Measurements from ENCODE around the gene ADSS2. TPM values are rescaled to one million over a fixed set of nuclear protein-coding genes. Genes with fewer than 3 reads are reported as not detected.

ADSS2 gene
- polyA plus RNA-seq, 2 of the 4 experiments (the other 2 are of a cell fraction) = 46.1 to 74.3 TPM

GRCh38 chr1:244447552-244447951, 4.2 kb downstream of the ADSS2 start (continued):
- TF ChIP-seq FOSL2 (IDR thresholded peaks at IDR 0.05) = no peak
- no peak for TF ChIP-seq FOSL2 (CRISPR knock-in tag; IDR thresholded peaks at IDR 0.05)
- no peak for TF ChIP-seq CTCF (IDR thresholded peaks at IDR 0.05)

GRCh38 chr1:244447024-244447423, 4.7 kb downstream of the ADSS2 start:
- Histone ChIP-seq H3K27ac (no peak overlapping the region), H3K4me3 (no peak overlapping the region), H3K4me2 (peak overlapping the region; percentile 13; the same call in 1 of the 3 replicates), H3K4me1 (peaks cover 71% of the 10 kb centered on the region), H3K9me3 (no peaks in the 10 kb centered on the region)
- 47% methylated on average over 1 of the region's 1 CpG for WGBS (ENCODE audit: missing lambda C conversion rate)
- FAIRE-seq = no peak
- ChIA-PET CTCF (no interaction called here), POLR2A (no interaction called here)
- DNase-seq (ENCODE audit: low read depth in 1 of 2, low spot score in 1 of 2) = no peak
- TF ChIP-seq JUNB (IDR thresholded peaks at IDR 0.05) (0 out of 2 replicates have a peak, but pooled peaks have one; percentile 5), HOXB5 (CRISPR knock-in tag; IDR thresholded peaks at IDR 0.05) (no peak)
- no peak for ATAC-seq

GRCh38 chr1:244445320-244446181, 6.2 kb downstream of the ADSS2 start:
- H3K9me3 ChIP-seq = no peaks in the 10 kb centered on the region
- peak overlapping the region; percentile 32 for H3K4me2 ChIP-seq
- DNase-seq (ENCODE audit: low read depth in 1 of 2, low spot score in 1 of 2) = no peak
- FAIRE-seq = no peak
- ChIA-PET POLR2A (no interaction called here), CTCF (no interaction called here)
- peaks cover 72% of the 10 kb centered on the region for H3K4me1 ChIP-seq
- H3K4me3 ChIP-seq = no peak overlapping the region
- ATAC-seq = peak in 1 of 2 experiments; percentile 34; a peak in 2 of 6 replicates
- peak overlapping the region in 1 of 2 experiments; percentile 59; a peak in 3 of 6 replicates for H3K27ac ChIP-seq
- 65% methylated on average over 2 of the region's 2 CpGs for WGBS (ENCODE audit: missing lambda C conversion rate)
- TF ChIP-seq NPAS2 (CRISPR knock-in tag; IDR thresholded peaks at IDR 0.05; ENCODE audit: borderline replicate concordance) = no peak
- no peak for TF ChIP-seq ESRRA (IDR thresholded peaks at IDR 0.05; ENCODE audit: borderline replicate concordance, low read length)
- TF ChIP-seq CBX2 (IDR thresholded peaks at IDR 0.05; ENCODE audit: borderline replicate concordance, low read depth) = no peak
- no peak for TF ChIP-seq SREBF2 (IDR thresholded peaks at IDR 0.05)
- TF ChIP-seq CHD4 (IDR thresholded peaks at IDR 0.05; ENCODE audit: borderline replicate concordance) = no peak
- TF ChIP-seq ZNF302 (CRISPR knock-in tag; IDR thresholded peaks at IDR 0.05) = no peak
- no peak for TF ChIP-seq TFCP2L1 (CRISPR knock-in tag; IDR thresholded peaks at IDR 0.05)
- TF ChIP-seq TP53 (CRISPR knock-in tag; IDR thresholded peaks at IDR 0.05) = no peak
- no peak for TF ChIP-seq USF2 (IDR thresholded peaks at IDR 0.05)
- no peak for TF ChIP-seq ZFP36 (IDR thresholded peaks at IDR 0.05; ENCODE audit: borderline replicate concordance, partially characterized antibody)
- TF ChIP-seq POLR2A (IDR thresholded peaks at IDR 0.05; ENCODE audit: low read length) = no peak

GRCh38 chr1:244444854-244445253, 6.9 kb downstream of the ADSS2 start:
- CTCF ChIA-PET = no interaction called here
- Histone ChIP-seq H3K4me2 (peak overlapping the region; percentile 32; the same call in 2 of the 3 replicates), H3K4me1 (peaks cover 70% of the 10 kb centered on the region), H3K27ac (peak overlapping the region in 1 of 2 experiments; percentile 49; a peak in 3 of 6 replicates), H3K9me3 (no peaks in the 10 kb centered on the region), H3K4me3 (no peak overlapping the region)
- DNase-seq (ENCODE audit: low read depth in 1 of 2, low spot score in 1 of 2) = no peak
- WGBS (ENCODE audit: missing lambda C conversion rate) = 60% methylated on average over 1 of the region's 1 CpG
- POLR2A ChIA-PET = no interaction called here
- TF ChIP-seq MAZ (IDR thresholded peaks at IDR 0.05; ENCODE audit: borderline replicate concordance, low read depth, low read length) (no peak), ZSCAN20 (CRISPR knock-in tag; IDR thresholded peaks at IDR 0.05) (no peak), EHF (CRISPR knock-in tag; IDR thresholded peaks at IDR 0.05) (no peak), JUNB (IDR thresholded peaks at IDR 0.05) (no peak), ATOH8 (CRISPR knock-in tag; IDR thresholded peaks at IDR 0.05; ENCODE audit: low read depth) (no peak), ZNF302 (CRISPR knock-in tag; IDR thresholded peaks at IDR 0.05) (no peak), FOXS1 (CRISPR knock-in tag; IDR thresholded peaks at IDR 0.05) (no peak), MAX (IDR thresholded peaks at IDR 0.05) (no peak), CBX8 (IDR thresholded peaks at IDR 0.05) (no peak), NPAS2 (CRISPR knock-in tag; IDR thresholded peaks at IDR 0.05; ENCODE audit: borderline replicate concordance) (no peak), RARB (CRISPR knock-in tag; IDR thresholded peaks at IDR 0.05) (no peak), PBX3 (IDR thresholded peaks at IDR 0.05) (no peak), HOXB13 (CRISPR knock-in tag; IDR thresholded peaks at IDR 0.05; ENCODE audit: low read depth) (no peak), POLR2AphosphoS2 (conservative IDR thresholded peaks at IDR 0.05; ENCODE audit: low read length) (no peak)
- no peak for FAIRE-seq
- no peak; a peak in 1 of 6 replicates for ATAC-seq
